GM18951 (cell line): ENCODE measurements around the gene LGMN.

Experiments
- POLR2A ChIP-seq: IDR thresholded peaks from 4 replicates; pipeline ENCODE4 v1.6.1; 2011; ENCODE audit warnings: mild to moderate bottlenecking; ENCODE audit not compliant: insufficient read length, insufficient read depth; ENCODE audit errors: extremely low read depth
- in situ Hi-C: fragments of 300-500 bp; cut with MboI; formaldehyde crosslinking; loops from one replicate; pipeline ENCODE4 v1.12.0; 2022; ENCODE audit warnings: low sequenced_read_pairs, mixed read lengths, inconsistent platforms; ENCODE audit not compliant: unreplicated experiment

Gene LGMN

GRCh38 chr14:92656306-92657081 lies 91.9 kb downstream of the LGMN start:
- TF ChIP-seq POLR2A: no peak
- in situ Hi-C loops: no loop called here

- in situ Hi-C loops: no loop called here
Observed at GRCh38 chr14:92655419-92656201, 92.8 kb downstream of the LGMN start.

DNA sequence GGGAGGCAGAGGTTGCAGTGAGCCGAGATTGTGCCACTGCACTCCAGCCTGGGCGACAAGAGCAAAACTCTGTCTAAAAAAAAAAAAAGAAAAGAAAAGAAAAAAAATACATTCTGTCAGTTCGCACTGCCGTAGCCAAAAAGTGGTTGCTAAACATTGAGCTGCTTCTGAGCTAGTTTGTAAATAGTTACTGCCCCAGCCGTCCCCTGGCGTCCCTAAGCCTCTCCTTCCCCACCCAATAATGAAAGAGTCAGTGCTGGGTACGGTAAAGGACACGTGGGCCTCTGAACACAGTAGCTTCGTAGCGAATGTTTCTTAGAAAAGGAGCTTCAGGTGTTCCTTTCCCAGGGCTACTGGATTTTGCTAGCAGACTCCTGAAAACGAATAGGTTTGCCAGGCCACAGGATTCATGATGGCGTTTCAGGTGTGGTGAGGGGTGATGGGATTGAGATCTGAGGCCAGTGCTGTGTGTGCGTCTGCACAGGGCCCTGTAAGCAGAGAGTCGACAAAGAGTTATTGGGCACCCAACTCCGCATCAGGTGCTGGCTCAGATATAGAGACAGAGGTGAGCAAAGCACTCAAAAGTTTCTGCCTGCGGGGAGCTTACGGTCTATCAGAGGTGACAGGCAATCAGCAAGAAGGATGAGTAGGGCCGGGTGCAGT lies 94.1 kb downstream of the LGMN start:
- TF ChIP-seq POLR2A: no peak
- in situ Hi-C loops: no loop called here

More at GRCh38 chr14:92655419-92656201, 92.8 kb downstream of the LGMN start:
- no peak for TF ChIP-seq POLR2A
